Measurements from ENCODE around the gene OTUD1. TPM values are rescaled to one million over a fixed set of nuclear protein-coding genes. Genes with fewer than 3 reads are reported as not detected.
A peak's percentile ranks its signal among the peaks of the same experiment; 100 is the strongest.

OTUD1 gene
- total and polyA plus RNA-seq, 2 donors (not counting 1 experiment from before 2014, with no cell fraction given) = 3.7 to 6.8 TPM

GRCh38 chr10:23436983-23437382 is 1.9 kb upstream of the OTUD1 start:
- Histone ChIP-seq H3K27me3 (ENCODE audit: control insufficient read depth, insufficient read depth, low read length) (no peaks in the 10 kb centered on the region), H3K4me2 (ENCODE audit: extremely low read depth, insufficient read depth, low read length) (no peak overlapping the region), H2AFZ (ENCODE audit: low read length) (no peak overlapping the region), H3K79me2 (ENCODE audit: control insufficient read depth, insufficient read depth, low read length) (peaks cover 8% of the 10 kb centered on the region), H3K4me3 (replicated peaks in 1 of 4; ENCODE audit: control extremely low read depth in 1 of 4, insufficient read depth in 1 of 4, low read depth in 3 of 4, low read length in 4 of 4) (no peak overlapping the region), H3K36me3 (ENCODE audit: control insufficient read depth, insufficient read depth, low read length) (no peaks in the 10 kb centered on the region), H3K4me1 (ENCODE audit: control insufficient read depth, extremely low read depth, insufficient read depth, low read length) (no peaks in the 10 kb centered on the region), H3K9ac (ENCODE audit: insufficient read depth, low read length) (no peak overlapping the region), H4K20me1 (ENCODE audit: control insufficient read depth, extremely low read depth, insufficient read depth, low read length) (no peaks in the 10 kb centered on the region), H3K9me3 (ENCODE audit: control insufficient read depth, insufficient read depth, low read depth, low read length) (no peaks in the 10 kb centered on the region), H3K27ac (ENCODE audit: insufficient read depth, low read length) (no peak overlapping the region)
- TF ChIP-seq CTCF (conservative IDR thresholded peaks at IDR 0.05 in 1 of 2, IDR thresholded peaks at IDR 0.05 in 1 of 2; ENCODE audit: low read depth in 1 of 2, low read length in 2 of 2) (no peak), EZH2 (IDR thresholded peaks at IDR 0.05; ENCODE audit: low read length, missing control alignments) (no peak)
- no peak for DNase-seq (ENCODE audit: low read depth in 2 of 2)

DNA sequence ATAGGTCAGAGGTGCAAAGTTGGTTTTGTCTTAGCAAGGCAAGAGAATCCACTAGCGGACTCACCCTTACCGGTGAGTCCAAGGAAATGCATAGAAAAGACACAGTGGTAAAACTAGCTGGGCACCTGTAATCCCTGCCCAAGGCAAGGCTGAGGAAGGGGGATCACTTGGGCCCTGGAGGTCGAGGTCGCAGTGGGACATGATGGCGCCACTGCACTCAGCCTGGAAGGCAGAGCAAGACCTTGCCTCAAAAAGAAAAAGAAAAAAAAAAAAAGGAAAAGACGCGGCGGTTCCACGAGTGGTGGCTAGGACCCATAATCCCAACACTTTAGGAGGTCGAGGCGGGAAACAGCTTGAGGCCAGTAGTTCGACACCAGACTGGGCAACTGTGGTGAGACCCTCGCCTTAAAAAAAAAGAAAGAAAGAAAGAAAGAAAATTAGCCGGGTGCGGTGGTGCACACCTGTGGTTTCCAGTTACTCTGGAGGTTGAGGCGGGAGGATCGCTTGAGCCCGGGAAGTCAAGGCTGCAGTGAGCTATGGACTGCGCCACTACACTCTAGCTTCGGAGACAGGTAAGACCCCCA is 820 bp upstream of the OTUD1 start:
- H3K27me3 ChIP-seq (ENCODE audit: control insufficient read depth, insufficient read depth, low read length) = no peaks in the 10 kb centered on the region
- no peak for DNase-seq (ENCODE audit: low read depth in 2 of 2)
- peaks cover 5% of the 10 kb centered on the region for H3K4me1 ChIP-seq (ENCODE audit: control insufficient read depth, extremely low read depth, insufficient read depth, low read length)
- no peaks in the 10 kb centered on the region for H3K9me3 ChIP-seq (ENCODE audit: control insufficient read depth, insufficient read depth, low read depth, low read length)
- no peak for TF ChIP-seq CTCF (conservative IDR thresholded peaks at IDR 0.05 in 1 of 2, IDR thresholded peaks at IDR 0.05 in 1 of 2; ENCODE audit: low read depth in 1 of 2, low read length in 2 of 2)
- H2AFZ ChIP-seq (ENCODE audit: low read length) = peak overlapping the region; percentile 89
- H4K20me1 ChIP-seq (ENCODE audit: control insufficient read depth, extremely low read depth, insufficient read depth, low read length) = no peaks in the 10 kb centered on the region
- peaks cover 10% of the 10 kb centered on the region for H3K79me2 ChIP-seq (ENCODE audit: control insufficient read depth, insufficient read depth, low read length)
- H3K27ac ChIP-seq (ENCODE audit: insufficient read depth, low read length) = peak overlapping the region; percentile 13
- peak overlapping the region in 3 of 4 experiments; percentile 28 to 78 (median 67) for H3K4me3 ChIP-seq (replicated peaks in 1 of 4; ENCODE audit: control extremely low read depth in 1 of 4, insufficient read depth in 1 of 4, low read depth in 3 of 4, low read length in 4 of 4)
- H3K36me3 ChIP-seq (ENCODE audit: control insufficient read depth, insufficient read depth, low read length) = no peaks in the 10 kb centered on the region
- peak overlapping the region; percentile 56 for H3K4me2 ChIP-seq (ENCODE audit: extremely low read depth, insufficient read depth, low read length)
- H3K9ac ChIP-seq (ENCODE audit: insufficient read depth, low read length) = no peak overlapping the region

DNA sequence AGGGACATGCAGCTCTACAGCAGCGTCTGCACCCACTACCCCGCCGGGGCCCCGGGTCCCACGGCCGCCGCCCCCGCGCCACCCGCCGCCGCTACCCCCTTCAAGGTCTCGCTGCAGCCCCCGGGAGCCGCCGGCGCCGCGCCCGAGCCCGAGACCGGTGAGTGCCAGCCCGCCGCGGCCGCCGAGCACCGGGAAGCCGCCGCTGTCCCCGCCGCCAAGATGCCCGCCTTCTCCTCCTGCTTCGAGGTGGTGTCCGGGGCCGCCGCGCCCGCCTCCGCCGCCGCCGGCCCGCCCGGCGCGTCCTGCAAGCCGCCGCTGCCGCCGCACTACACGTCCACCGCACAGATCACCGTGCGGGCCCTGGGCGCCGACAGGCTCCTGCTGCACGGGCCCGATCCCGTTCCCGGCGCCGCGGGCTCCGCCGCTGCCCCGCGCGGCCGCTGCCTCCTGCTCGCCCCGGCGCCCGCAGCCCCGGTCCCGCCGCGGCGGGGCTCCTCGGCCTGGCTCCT is 631 bp downstream of the OTUD1 start:
- no peaks in the 10 kb centered on the region for H3K36me3 ChIP-seq (ENCODE audit: control insufficient read depth, insufficient read depth, low read length)
- no peaks in the 10 kb centered on the region for H4K20me1 ChIP-seq (ENCODE audit: control insufficient read depth, extremely low read depth, insufficient read depth, low read length)
- peaks cover 5% of the 10 kb centered on the region for H3K4me1 ChIP-seq (ENCODE audit: control insufficient read depth, extremely low read depth, insufficient read depth, low read length)
- H3K27me3 ChIP-seq (ENCODE audit: control insufficient read depth, insufficient read depth, low read length) = no peaks in the 10 kb centered on the region
- H3K9me3 ChIP-seq (ENCODE audit: control insufficient read depth, insufficient read depth, low read depth, low read length) = no peaks in the 10 kb centered on the region
- peak overlapping the region; percentile 20 to 78 (median 59) for H3K4me3 ChIP-seq (replicated peaks in 1 of 4; ENCODE audit: control extremely low read depth in 1 of 4, insufficient read depth in 1 of 4, low read depth in 3 of 4, low read length in 4 of 4)
- TF ChIP-seq EZH2 (IDR thresholded peaks at IDR 0.05; ENCODE audit: low read length, missing control alignments) = no peak
- TF ChIP-seq CTCF (conservative IDR thresholded peaks at IDR 0.05 in 1 of 2, IDR thresholded peaks at IDR 0.05 in 1 of 2; ENCODE audit: low read depth in 1 of 2, low read length in 2 of 2) = no peak
- peak overlapping the region; percentile 79 for H3K9ac ChIP-seq (ENCODE audit: insufficient read depth, low read length)
- peak overlapping the region; percentile 26 for H3K4me2 ChIP-seq (ENCODE audit: extremely low read depth, insufficient read depth, low read length)
- H3K79me2 ChIP-seq (ENCODE audit: control insufficient read depth, insufficient read depth, low read length) = peaks cover 10% of the 10 kb centered on the region
- H3K27ac ChIP-seq (ENCODE audit: insufficient read depth, low read length) = peak overlapping the region; percentile 80
- H2AFZ ChIP-seq (ENCODE audit: low read length) = no peak overlapping the region
- DNase-seq (ENCODE audit: low read depth in 2 of 2) = peak in 1 of 2 donors; percentile 15

Data from fibroblast of lung (primary cell).